Type B pancreatic cell (in vitro differentiated cells): Measurements from ENCODE around the gene TPRA1. TPM values are rescaled to one million over a fixed set of nuclear protein-coding genes. Genes with fewer than 3 reads are reported as not detected.

ENCODE experiments used
- DNase-seq: peaks from one replicate; pipeline ENCODE4 v3.0.0; 2021; ENCODE audit warnings: mixed read lengths; ENCODE audit not compliant: unreplicated experiment; ENCODE audit errors: extremely low spot score
- H3K27ac Mint-ChIP-seq: 2 replicates; pipeline ENCODE4 v1.8.0; 2021; ENCODE audit warnings: mild to moderate bottlenecking, mixed read lengths
- H3K27me3 Mint-ChIP-seq: 2 replicates; pipeline ENCODE4 v1.8.0; 2021; ENCODE audit warnings: mixed read lengths
- H3K36me3 Mint-ChIP-seq: 2 replicates; pipeline ENCODE4 v1.8.0; 2021; ENCODE audit warnings: mixed read lengths
- H3K4me1 Mint-ChIP-seq: one replicate; pipeline ENCODE4 v1.8.0; 2021; ENCODE audit warnings: mixed read lengths; ENCODE audit not compliant: unreplicated experiment
- H3K4me3 Mint-ChIP-seq: 2 replicates; pipeline ENCODE4 v1.8.0; 2021; ENCODE audit warnings: mild to moderate bottlenecking, mixed read lengths
- H3K9me3 Mint-ChIP-seq: 2 replicates; pipeline ENCODE4 v1.8.0; 2021; ENCODE audit warnings: mixed read lengths
- CTCF ChIP-seq: fragments of 200-600 bp; sonication (generic); conservative IDR thresholded peaks from 2 replicates; pipeline ENCODE4 v1.5.0; 2021; ENCODE audit warnings: antibody characterized with exemption, mild to moderate bottlenecking
- total RNA-seq: library from RNA; stranded (reverse); gene quantifications from 2 replicates; pipeline ENCODE4 v1.2.1, GENCODE V29; 2021; ENCODE audit warnings: low replicate concordance

The TPRA1 gene
- total RNA-seq, 1 donor from 2014 or later = 35.2 TPM

DNA sequence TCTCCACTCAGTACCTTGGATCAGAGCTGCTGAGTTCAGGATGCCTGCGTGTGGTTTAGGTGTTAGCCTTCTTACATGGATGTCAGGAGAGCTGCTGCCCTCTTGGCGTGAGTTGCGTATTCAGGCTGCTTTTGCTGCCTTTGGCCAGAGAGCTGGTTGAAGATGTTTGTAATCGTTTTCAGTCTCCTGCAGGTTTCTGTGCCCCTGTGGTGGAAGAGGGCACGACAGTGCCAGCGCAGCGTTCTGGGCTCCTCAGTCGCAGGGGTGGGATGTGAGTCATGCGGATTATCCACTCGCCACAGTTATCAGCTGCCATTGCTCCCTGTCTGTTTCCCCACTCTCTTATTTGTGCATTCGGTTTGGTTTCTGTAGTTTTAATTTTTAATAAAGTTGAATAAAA, 31.5 kb upstream of the TPRA1 start:
- no peak for TF ChIP-seq CTCF
- Mint-ChIP-seq H3K36me3 (peaks cover 29% of the 10 kb centered on the region), H3K27me3 (peaks cover 19% of the 10 kb centered on the region), H3K27ac (no peak overlapping the region), H3K9me3 (no peaks in the 10 kb centered on the region), H3K4me1 (no peaks in the 10 kb centered on the region), H3K4me3 (no peak overlapping the region)
- no peak for DNase-seq

DNA sequence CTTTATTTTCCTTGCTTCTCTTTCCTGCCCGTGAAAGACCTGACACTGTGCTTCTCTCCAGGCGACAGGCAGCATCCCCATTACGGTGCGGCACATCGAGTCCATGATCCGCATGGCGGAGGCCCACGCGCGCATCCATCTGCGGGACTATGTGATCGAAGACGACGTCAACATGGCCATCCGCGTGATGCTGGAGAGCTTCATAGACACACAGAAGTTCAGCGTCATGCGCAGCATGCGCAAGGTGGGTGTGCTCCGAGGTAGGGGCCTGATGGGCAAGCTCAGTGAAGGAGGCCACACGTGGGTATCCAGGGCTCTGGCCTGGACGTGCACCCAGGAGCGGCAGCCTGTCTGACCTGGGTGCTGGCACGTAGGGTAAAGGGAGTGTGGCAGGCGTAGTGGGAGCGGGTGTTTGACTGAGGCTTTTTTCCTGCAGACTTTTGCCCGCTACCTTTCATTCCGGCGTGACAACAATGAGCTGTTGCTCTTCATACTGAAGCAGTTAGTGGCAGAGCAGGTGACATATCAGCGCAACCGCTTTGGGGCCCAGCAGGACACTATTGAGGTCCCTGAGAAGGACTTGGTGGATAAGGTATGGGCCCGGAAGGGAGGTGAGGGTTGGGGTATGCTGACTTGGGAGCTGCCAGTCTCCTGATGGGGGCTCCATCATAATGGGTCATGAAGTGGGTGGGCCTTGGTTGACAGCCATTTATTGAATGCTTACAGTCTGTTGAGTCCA, 30.3 kb upstream of the TPRA1 start:
- Mint-ChIP-seq H3K4me3 (no peak overlapping the region), H3K36me3 (peaks cover 33% of the 10 kb centered on the region), H3K27me3 (peaks cover 8% of the 10 kb centered on the region), H3K9me3 (no peaks in the 10 kb centered on the region), H3K4me1 (no peaks in the 10 kb centered on the region), H3K27ac (no peak overlapping the region)
- DNase-seq = no peak
- TF ChIP-seq CTCF = no peak

- Mint-ChIP-seq H3K4me1 (no peaks in the 10 kb centered on the region), H3K27ac (no peak overlapping the region), H3K4me3 (no peak overlapping the region), H3K9me3 (no peaks in the 10 kb centered on the region), H3K27me3 (no peaks in the 10 kb centered on the region), H3K36me3 (peaks cover 39% of the 10 kb centered on the region)
- DNase-seq = no peak
- no peak for TF ChIP-seq CTCF
Observed at GRCh38 chr3:127618891-127619290, 28.4 kb upstream of the TPRA1 start.

GRCh38 chr3:127616836-127617605, 26.5 kb upstream of the TPRA1 start:
- Mint-ChIP-seq H3K36me3 (peaks cover 43% of the 10 kb centered on the region), H3K4me1 (no peaks in the 10 kb centered on the region), H3K27me3 (no peaks in the 10 kb centered on the region), H3K4me3 (no peak overlapping the region), H3K9me3 (no peaks in the 10 kb centered on the region), H3K27ac (no peak overlapping the region)
- no peak for DNase-seq
- TF ChIP-seq CTCF = no peak

- TF ChIP-seq CTCF = no peak
- DNase-seq = no peak
- Mint-ChIP-seq H3K4me1 (no peaks in the 10 kb centered on the region), H3K4me3 (no peak overlapping the region), H3K27me3 (no peaks in the 10 kb centered on the region), H3K27ac (no peak overlapping the region), H3K9me3 (no peaks in the 10 kb centered on the region), H3K36me3 (peaks cover 41% of the 10 kb centered on the region)
Observed at GRCh38 chr3:127615631-127616305, 25.2 kb upstream of the TPRA1 start.
